SU-DHL-6 (cell line): ENCODE data around the gene SPDYE3.

ENCODE experiments used
- CTCF ChIP-seq: fragments of 200-600 bp; sonication (generic); IDR thresholded peaks from one replicate; pipeline ENCODE4 v1.5.1; 2017; ENCODE audit warnings: antibody characterized with exemption, mild to moderate bottlenecking, low read length, moderate library complexity; ENCODE audit not compliant: insufficient read depth, poor library complexity, severe bottlenecking
- EZH2phosphoT487 ChIP-seq: fragments of 200-600 bp; sonication (generic), shearing (Covaris generic); conservative IDR thresholded peaks from 2 replicates; pipeline ENCODE4 v1.6.1; 2018; ENCODE audit warnings: mild to moderate bottlenecking, antibody characterized with exemption, low read length, moderate library complexity, mixed read lengths

DNA sequence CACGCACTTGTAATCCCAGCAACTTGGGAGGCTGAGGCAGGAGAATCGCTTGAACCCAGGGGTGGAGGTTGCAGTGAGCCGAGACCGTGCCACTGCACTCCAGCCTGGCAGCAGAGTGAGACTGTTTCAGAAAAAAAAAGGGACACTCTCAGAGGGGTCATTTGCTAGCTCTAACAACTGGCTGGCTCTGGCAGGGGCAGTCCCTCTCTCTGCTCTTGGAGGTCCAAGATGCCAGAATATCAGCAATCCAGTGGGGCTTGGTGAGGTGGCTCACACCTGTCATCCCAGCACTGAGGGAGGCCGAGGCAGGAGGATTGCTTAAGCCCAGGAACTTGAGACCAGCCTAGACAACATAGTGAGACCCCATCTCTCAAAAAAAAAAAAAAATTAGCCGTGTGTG is 63.2 kb downstream of the SPDYE3 start:
- TF ChIP-seq CTCF (no peak), EZH2phosphoT487 (no peak)
